BLaER1 (cell line): Measurements from ENCODE around the gene CLDN20.
"Not testable (repeated sequence)": the region's sequence is repeated elsewhere in the genome, so short reads cannot be mapped to it uniquely, and the experiment has no call there.

Experiments used
- H3K27ac ChIP-seq: shearing (Covaris generic); formaldehyde crosslinking; 2 replicates; pipeline ENCODE4 v1.8.1; 2022
- H3K27me3 ChIP-seq: shearing (Covaris generic); formaldehyde crosslinking; 2 replicates; pipeline ENCODE4 v1.8.1; 2022
- H3K36me3 ChIP-seq: shearing (Covaris generic); formaldehyde crosslinking; 2 replicates; pipeline ENCODE4 v1.8.1; 2022
- H3K4me1 ChIP-seq: shearing (Covaris generic); formaldehyde crosslinking; 2 replicates; pipeline ENCODE4 v1.8.1; 2022
- H3K4me2 ChIP-seq: shearing (Covaris generic); formaldehyde crosslinking; 2 replicates; pipeline ENCODE4 v1.8.1; 2022
- H3K4me3 ChIP-seq: shearing (Covaris generic); formaldehyde crosslinking; 2 replicates; pipeline ENCODE4 v1.8.1; 2022
- H3K9ac ChIP-seq: shearing (Covaris generic); formaldehyde crosslinking; 2 replicates; pipeline ENCODE4 v1.8.1; 2022
- H3K9me3 ChIP-seq: shearing (Covaris generic); formaldehyde crosslinking; 2 replicates; pipeline ENCODE4 v1.8.1; 2022
- H4K20me1 ChIP-seq: shearing (Covaris generic); formaldehyde crosslinking; 2 replicates; pipeline ENCODE4 v1.8.1; 2022
- Cebpa-rat ChIP-seq: shearing (Covaris generic); IDR thresholded peaks from 2 replicates; pipeline ENCODE4 v1.8.1; 2022

CLDN20 gene

GRCh38 chr6:155227046-155227445 lies 36.8 kb upstream of the CLDN20 start:
- Histone ChIP-seq H3K4me3 (no peak overlapping the region), H3K4me2 (no peak overlapping the region), H3K27ac (no peak overlapping the region), H3K4me1 (no peaks in the 10 kb centered on the region), H3K9ac (no peak overlapping the region), H3K27me3 (no peaks in the 10 kb centered on the region), H4K20me1 (no peaks in the 10 kb centered on the region), H3K36me3 (0 out of 2 replicates have a peak, but pooled peaks cover 8% of the 10 kb centered on the region), H3K9me3 (peaks cover 6% of the 10 kb centered on the region; the same call in 1 of the 2 replicates)
- no peak for TF ChIP-seq Cebpa-rat

DNA sequence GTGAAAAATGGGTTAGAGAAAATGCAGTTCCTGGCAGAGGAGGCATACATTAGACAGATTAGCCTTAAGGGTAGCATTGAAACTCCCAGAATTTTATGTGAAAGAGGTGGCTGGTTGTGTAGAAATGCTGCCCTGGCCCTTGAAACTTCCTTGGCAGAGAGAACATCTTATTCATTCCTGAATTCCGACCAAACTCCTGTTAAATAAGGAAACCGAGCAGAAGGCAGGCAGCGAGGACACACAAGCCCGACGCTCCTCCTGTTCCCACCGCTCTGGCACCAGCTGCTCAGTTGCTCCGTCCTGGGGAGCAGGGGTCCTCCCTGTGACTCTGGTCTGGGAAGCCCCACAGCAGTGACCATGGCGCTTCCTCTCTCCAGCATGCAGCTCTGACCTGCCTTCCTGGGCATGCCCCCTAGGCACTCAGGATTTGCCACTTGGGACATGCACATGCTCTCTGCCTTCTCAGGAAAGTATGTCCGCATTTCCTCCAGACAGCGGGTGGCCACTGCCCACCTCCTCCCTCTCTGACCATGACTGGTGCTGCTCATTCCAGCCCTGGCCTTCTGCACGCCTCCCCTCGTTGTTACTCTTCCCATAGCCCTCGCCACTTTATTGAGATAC lies 35.2 kb upstream of the CLDN20 start:
- Histone ChIP-seq H3K9me3 (peaks cover 6% of the 10 kb centered on the region; the same call in 1 of the 2 replicates), H3K9ac (no peak overlapping the region), H3K4me3 (no peak overlapping the region), H3K4me1 (no peaks in the 10 kb centered on the region), H3K27me3 (no peaks in the 10 kb centered on the region), H4K20me1 (no peaks in the 10 kb centered on the region), H3K36me3 (0 out of 2 replicates have a peak, but pooled peaks cover 8% of the 10 kb centered on the region), H3K4me2 (no peak overlapping the region), H3K27ac (no peak overlapping the region)
- no peak for TF ChIP-seq Cebpa-rat

GRCh38 chr6:155230975-155231374 lies 32.8 kb upstream of the CLDN20 start:
- H3K36me3 ChIP-seq, H3K9ac ChIP-seq, H3K4me3 ChIP-seq, H3K4me1 ChIP-seq, H4K20me1 ChIP-seq, H3K27me3 ChIP-seq, H3K27ac ChIP-seq, H3K4me2 ChIP-seq, H3K9me3 ChIP-seq: not testable (repeated sequence)

DNA sequence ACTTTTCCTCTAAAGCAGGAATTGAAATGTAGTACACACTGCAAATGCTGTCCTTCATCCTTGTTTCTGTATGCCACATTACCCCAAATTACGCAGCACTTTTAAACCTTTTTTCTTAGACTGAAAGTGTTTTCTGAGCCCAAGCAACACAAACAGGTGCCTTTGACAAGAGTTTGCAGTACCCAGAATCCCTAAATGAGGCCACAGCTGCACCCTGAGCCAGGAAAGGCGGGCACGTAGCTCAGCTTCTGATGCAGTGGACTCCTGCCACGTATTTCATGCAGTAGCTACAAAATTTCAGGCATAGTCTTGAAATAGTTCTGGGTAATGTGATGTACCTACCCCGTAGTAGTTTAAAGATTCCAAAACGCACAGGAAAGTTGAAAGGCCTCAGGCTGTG lies 31.0 kb upstream of the CLDN20 start:
- Histone ChIP-seq H3K9ac (no peak overlapping the region), H3K4me1 (no peaks in the 10 kb centered on the region), H3K4me3 (no peak overlapping the region), H4K20me1 (no peaks in the 10 kb centered on the region), H3K9me3 (peaks cover 20% of the 10 kb centered on the region), H3K27me3 (no peaks in the 10 kb centered on the region), H3K27ac (no peak overlapping the region), H3K4me2 (no peak overlapping the region), H3K36me3 (peaks cover 15% of the 10 kb centered on the region; the same call in 1 of the 2 replicates)
- no peak for TF ChIP-seq Cebpa-rat

GRCh38 chr6:155234167-155234566 lies 29.6 kb upstream of the CLDN20 start:
- H3K27me3 ChIP-seq, result no peaks in the 10 kb centered on the region
- no peak for TF ChIP-seq Cebpa-rat
- peaks cover 26% of the 10 kb centered on the region for H3K9me3 ChIP-seq
- H3K4me3 ChIP-seq, result no peak overlapping the region
- no peaks in the 10 kb centered on the region for H4K20me1 ChIP-seq
- no peak overlapping the region for H3K9ac ChIP-seq
- H3K4me2 ChIP-seq, result no peak overlapping the region
- H3K36me3 ChIP-seq, result peaks cover 15% of the 10 kb centered on the region; the same call in 1 of the 2 replicates
- no peaks in the 10 kb centered on the region for H3K4me1 ChIP-seq
- H3K27ac ChIP-seq, result no peak overlapping the region

DNA sequence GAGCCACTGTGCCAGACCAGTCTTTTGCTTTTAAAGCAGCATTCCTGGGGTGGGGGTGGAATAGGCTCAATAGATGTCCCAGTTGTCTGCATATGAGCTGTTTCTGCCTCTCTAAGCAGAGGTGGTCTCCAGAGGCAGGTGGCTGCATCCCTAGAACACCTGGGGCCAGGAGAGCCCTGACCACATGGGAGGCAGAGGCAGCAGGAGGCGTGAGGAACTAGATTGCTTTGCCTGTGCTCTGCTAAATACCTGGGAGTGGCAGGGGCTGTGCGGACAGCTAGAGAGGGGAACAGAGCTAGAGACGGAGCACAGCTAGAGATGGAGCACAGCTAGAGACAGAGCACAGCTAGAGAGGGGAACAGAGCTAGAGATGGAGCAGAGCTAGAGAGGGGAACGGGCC lies 29.1 kb upstream of the CLDN20 start:
- no peak for TF ChIP-seq Cebpa-rat
- Histone ChIP-seq H3K27ac (no peak overlapping the region), H3K9ac (no peak overlapping the region), H3K9me3 (peaks cover 25% of the 10 kb centered on the region), H3K4me3 (no peak overlapping the region), H3K4me1 (no peaks in the 10 kb centered on the region), H4K20me1 (no peaks in the 10 kb centered on the region), H3K4me2 (no peak overlapping the region), H3K36me3 (peaks cover 14% of the 10 kb centered on the region; the same call in 1 of the 2 replicates), H3K27me3 (no peaks in the 10 kb centered on the region)

DNA sequence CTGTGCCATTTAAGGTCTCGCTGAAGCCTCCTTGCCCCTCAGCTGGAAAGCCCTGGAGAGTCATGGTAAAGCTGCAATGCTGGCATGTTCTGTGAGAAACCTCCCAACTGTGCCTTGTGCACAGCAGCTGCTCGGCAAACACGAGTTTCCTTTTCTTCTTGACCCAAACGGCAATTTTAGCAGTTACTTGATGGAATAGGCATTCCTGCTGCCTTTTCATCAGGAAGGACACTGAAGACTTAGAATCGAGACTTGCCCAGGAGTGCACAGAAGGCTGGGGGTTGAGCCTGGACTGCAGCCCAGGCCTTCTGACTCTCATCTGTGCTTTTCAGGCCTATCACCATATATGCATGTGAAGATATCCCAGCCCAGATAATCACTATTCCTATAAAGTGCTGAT lies 28.7 kb upstream of the CLDN20 start:
- Histone ChIP-seq H3K36me3 (peaks cover 10% of the 10 kb centered on the region), H3K9me3 (peaks cover 25% of the 10 kb centered on the region), H3K27me3 (no peaks in the 10 kb centered on the region), H3K4me3 (no peak overlapping the region), H3K4me1 (no peaks in the 10 kb centered on the region), H3K9ac (no peak overlapping the region), H4K20me1 (no peaks in the 10 kb centered on the region), H3K4me2 (no peak overlapping the region), H3K27ac (no peak overlapping the region)
- no peak for TF ChIP-seq Cebpa-rat

GRCh38 chr6:155237613-155238012 lies 26.2 kb upstream of the CLDN20 start:
- no peak for TF ChIP-seq Cebpa-rat
- H3K4me3 ChIP-seq, result no peak overlapping the region
- H3K36me3 ChIP-seq, result peaks cover 15% of the 10 kb centered on the region
- H3K9ac ChIP-seq, result no peak overlapping the region
- H3K27ac ChIP-seq, result no peak overlapping the region
- H3K27me3 ChIP-seq, result no peaks in the 10 kb centered on the region
- no peak overlapping the region for H3K4me2 ChIP-seq
- H4K20me1 ChIP-seq, result no peaks in the 10 kb centered on the region
- peaks cover 25% of the 10 kb centered on the region for H3K9me3 ChIP-seq
- no peaks in the 10 kb centered on the region for H3K4me1 ChIP-seq

GRCh38 chr6:155240905-155241600 lies 22.8 kb upstream of the CLDN20 start:
- H3K4me3 ChIP-seq, result no peak overlapping the region
- no peaks in the 10 kb centered on the region for H3K4me1 ChIP-seq
- TF ChIP-seq Cebpa-rat, result no peak
- H3K27me3 ChIP-seq, result no peaks in the 10 kb centered on the region
- H3K9ac ChIP-seq, result no peak overlapping the region
- H3K9me3 ChIP-seq, result peaks cover 25% of the 10 kb centered on the region
- H3K27ac ChIP-seq, result no peak overlapping the region
- H4K20me1 ChIP-seq, result no peaks in the 10 kb centered on the region
- H3K36me3 ChIP-seq, result peaks cover 15% of the 10 kb centered on the region
- H3K4me2 ChIP-seq, result no peak overlapping the region

DNA sequence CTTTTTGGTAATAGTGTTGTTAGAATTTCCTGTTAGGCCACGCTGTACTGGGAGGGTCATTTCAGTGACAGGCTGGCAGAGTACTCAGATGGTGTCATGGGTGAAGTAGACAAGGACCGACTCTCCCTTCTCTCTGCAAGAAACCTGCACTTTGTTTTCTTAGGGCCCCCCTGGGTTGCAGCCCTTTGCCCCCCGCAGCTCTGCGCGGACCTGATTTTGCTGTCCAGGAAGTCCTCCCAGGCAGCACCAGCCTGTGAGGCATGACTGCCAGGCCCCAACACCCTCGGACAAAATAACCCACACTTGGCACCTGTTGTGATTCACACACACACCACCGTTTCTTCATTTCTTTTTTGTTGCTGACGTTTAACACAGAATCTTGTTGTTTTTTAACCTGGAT lies 21.8 kb upstream of the CLDN20 start:
- no peaks in the 10 kb centered on the region for H4K20me1 ChIP-seq

More for the DNA sequence above, 21.8 kb upstream of the CLDN20 start:
- Histone ChIP-seq H3K27me3 (no peaks in the 10 kb centered on the region), H3K27ac (no peak overlapping the region), H3K9me3 (peaks cover 21% of the 10 kb centered on the region), H3K4me1 (no peaks in the 10 kb centered on the region), H3K9ac (no peak overlapping the region), H3K4me2 (no peak overlapping the region), H3K36me3 (peaks cover 15% of the 10 kb centered on the region), H3K4me3 (no peak overlapping the region)
- TF ChIP-seq Cebpa-rat, result no peak
